ENCODE results near the gene RABGAP1.

DNA sequence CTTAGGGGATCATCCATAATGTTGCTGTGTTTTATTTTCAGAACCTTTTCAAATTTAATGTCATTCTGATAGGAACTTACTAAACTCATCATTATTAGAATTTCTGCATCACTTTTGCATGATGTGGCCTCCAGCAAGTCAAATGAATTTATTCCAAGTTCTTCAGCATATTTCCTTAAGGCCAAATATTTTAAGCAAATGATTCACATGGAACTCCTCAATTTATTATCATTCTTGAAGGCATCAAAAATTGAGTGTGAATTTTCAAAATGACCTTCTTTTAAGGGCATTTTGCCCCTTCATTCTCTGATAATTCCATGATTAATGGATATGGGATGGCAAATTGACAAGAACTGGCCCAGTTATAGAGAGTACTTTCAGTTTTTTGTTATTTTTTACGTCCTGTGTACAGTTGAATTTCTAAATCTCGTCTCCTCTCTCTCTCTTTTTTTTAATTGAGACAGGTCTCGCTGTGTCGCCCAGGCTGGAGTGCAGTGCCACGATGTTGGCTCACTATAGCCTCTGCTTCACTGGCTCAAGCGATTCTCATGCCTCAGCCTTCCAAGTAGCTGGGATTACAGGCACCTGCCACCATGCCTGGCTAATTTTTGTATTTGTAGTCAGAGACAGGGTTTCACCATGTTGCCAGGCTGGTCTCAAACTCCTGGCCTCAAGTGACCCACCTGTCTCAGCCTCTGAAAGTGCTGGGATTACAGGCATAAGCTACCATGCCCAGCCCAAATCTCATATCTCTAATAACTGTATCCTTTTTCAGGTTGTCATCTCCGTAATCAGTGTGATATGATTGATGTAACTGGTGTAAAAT is 121.7 kb downstream of the RABGAP1 start:
- TF ChIP-seq, protein P1, sequence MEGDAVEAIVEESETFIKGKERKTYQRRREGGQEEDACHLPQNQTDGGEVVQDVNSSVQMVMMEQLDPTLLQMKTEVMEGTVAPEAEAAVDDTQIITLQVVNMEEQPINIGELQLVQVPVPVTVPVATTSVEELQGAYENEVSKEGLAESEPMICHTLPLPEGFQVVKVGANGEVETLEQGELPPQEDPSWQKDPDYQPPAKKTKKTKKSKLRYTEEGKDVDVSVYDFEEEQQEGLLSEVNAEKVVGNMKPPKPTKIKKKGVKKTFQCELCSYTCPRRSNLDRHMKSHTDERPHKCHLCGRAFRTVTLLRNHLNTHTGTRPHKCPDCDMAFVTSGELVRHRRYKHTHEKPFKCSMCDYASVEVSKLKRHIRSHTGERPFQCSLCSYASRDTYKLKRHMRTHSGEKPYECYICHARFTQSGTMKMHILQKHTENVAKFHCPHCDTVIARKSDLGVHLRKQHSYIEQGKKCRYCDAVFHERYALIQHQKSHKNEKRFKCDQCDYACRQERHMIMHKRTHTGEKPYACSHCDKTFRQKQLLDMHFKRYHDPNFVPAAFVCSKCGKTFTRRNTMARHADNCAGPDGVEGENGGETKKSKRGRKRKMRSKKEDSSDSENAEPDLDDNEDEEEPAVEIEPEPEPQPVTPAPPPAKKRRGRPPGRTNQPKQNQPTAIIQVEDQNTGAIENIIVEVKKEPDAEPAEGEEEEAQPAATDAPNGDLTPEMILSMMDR (IDR thresholded peaks at IDR 0.05): no peak
- TF ChIP-seq POLR2A (IDR thresholded peaks at IDR 0.05): no peak
